Measurements from ENCODE around the gene PTTG1IP2.

GRCh38 chr7:90474284-90475210 is 5.1 kb downstream of the PTTG1IP2 start:
- TF ChIP-seq EZH2 (IDR thresholded peaks at IDR 0.05; ENCODE audit: borderline replicate concordance, low read depth, low read length, severe bottlenecking) (no peak), CTCF (IDR thresholded peaks at IDR 0.05; ENCODE audit: borderline replicate concordance, extremely low read depth, low read length, poor library complexity, severe bottlenecking) (no peak)

All from DND-41 (cell line).